Middle frontal gyrus (tissue), 1 donor: ENCODE results near the gene SPATA24.
"Not testable (repeated sequence)": the region's sequence is repeated elsewhere in the genome, so short reads cannot be mapped to it uniquely, and the experiment has no call there.

Source experiments
- DNase-seq: peaks from one replicate; pipeline ENCODE4 v3.0.0-alpha.2; 2015; ENCODE audit warnings: low spot score; ENCODE audit errors: extremely low spot score

Gene SPATA24, protein sequence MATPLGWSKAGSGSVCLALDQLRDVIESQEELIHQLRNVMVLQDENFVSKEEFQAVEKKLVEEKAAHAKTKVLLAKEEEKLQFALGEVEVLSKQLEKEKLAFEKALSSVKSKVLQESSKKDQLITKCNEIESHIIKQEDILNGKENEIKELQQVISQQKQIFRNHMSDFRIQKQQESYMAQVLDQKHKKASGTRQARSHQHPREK

DNA sequence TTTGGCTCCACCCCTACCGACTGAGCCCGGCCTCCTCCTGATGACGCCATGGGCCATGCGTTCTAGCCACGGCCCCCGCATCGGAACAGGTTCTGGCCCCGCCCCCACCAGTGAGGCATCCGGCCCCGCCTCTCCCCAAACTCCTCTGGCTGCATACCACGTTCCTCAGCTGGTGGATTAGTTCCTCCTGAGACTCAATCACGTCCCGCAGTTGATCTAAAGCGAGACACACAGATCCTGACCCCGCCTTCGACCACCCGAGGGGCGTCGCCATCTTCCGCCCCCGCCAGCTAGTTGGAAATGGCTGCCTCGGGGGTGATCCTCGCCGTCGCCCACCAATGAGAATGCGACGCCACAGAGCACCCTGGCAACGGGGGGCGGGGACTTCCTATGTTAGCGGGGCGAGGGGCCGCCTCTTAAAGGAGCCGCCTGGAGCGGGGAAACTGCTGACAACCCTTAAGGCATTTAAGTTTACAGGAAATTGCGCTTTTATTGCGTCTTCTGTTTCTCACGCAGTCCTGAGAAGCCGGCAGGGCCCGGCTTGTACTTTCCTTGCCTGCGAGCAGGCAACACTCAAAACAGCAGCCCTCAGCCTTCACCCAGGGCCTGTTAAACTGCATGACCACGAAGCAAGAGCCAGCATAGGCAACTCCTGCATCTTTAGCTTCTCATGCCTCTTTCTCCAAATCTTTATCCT is at the start of gene SPATA24:
Gene SPATA24, minus strand, starts transcription at position 303 of the 697 bp plus-strand sequence. Its CDS starts 29 bp downstream, at position 274.
- DNase-seq: peak; percentile 95

DNA sequence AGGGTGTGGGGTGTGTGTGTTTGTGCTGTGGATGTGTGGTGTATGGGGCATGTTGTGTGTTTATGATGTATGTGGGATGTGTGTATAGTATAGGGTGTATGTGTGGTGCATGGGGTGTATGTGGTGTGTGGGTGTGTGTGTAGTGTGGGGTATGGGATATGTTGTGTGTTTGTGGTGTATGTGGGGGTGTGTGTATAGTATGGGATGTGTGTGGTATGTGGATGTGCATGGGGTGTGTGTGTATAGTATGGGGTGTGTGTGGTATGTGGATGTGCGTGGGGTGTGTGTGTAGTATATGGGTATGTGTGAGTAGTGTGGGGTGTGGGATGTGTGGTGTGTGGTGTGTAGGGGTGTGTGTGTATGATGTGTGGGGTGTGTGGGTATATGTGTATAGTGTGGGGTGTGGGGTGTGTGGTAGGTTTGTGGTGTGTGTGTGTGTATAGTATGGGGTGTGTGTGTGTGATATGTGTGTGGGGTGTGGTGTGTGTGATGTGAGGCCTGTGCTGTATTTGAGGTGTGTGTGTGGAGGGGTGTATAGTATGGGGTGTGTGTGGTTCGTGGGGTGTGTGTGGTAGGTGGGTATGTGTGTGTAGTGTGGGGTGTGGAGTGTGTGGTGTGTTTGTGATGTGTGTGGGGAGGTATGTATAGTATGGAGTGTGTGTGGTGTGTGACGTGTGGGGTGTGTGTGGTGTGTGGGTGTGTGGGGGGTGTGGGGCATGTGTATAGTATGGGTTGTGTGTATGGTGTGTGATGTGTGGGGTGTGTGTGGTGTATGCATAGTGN is 48.2 kb upstream of the SPATA24 start:
- no peak for DNase-seq

DNA sequence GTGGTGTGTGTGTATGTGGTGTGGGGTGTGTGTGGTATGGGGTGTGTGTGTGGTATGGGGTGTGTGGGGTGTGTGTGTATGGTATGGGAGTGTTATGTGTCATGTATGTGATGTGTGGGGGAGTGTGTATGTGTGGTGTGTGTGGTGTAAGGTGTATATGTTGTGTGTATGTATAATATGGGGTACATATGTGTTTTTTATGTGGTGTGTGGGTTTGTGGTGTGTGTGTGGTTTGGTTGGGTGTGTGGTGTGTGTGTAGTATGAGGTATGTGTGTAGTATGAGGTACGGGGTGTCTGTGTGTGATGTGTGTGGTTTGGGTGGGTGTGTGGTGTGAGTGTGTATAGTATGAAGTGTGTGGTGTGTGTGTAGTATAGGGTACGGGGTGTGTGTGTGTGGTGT is 47.3 kb upstream of the SPATA24 start:
- no peak for DNase-seq

DNA sequence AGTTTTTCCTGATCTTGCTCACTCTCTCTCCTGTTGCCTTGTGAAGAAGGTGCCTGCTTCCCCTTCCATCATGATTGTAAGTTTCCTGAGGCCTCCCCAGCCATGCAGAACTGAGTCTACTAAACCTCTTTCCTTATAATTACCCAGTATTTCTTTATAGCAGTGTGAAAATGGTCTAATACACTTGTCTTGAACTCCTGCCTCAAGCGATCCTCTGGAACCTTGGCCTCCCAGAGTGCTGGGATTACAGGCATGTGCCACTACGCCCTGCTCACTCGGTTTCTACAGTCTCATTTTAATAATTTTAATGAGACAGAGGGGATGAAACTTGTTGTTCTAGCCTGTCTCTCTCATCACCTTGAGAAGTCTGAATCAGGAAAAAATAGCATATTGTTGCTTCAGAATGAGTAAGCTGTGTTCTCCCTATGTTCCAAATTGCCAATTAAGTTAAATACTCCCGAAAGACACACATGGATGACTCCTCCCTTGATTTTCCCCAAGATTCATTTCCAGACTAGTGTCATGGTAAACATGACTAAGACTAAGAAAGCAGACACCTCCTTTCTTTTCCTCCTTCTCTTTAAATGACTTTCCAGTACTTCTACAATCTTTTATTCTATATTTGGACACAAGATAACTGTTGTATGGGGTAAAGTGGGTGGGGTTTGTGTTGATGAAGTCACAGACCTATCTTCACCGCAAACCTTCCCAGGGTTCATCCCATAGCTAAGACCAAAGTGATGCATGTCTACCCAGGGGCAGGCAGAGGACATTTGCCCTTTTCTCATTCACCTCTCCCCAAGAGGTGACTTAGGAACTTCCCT is 43.3 kb upstream of the SPATA24 start:
- no peak for DNase-seq

DNA sequence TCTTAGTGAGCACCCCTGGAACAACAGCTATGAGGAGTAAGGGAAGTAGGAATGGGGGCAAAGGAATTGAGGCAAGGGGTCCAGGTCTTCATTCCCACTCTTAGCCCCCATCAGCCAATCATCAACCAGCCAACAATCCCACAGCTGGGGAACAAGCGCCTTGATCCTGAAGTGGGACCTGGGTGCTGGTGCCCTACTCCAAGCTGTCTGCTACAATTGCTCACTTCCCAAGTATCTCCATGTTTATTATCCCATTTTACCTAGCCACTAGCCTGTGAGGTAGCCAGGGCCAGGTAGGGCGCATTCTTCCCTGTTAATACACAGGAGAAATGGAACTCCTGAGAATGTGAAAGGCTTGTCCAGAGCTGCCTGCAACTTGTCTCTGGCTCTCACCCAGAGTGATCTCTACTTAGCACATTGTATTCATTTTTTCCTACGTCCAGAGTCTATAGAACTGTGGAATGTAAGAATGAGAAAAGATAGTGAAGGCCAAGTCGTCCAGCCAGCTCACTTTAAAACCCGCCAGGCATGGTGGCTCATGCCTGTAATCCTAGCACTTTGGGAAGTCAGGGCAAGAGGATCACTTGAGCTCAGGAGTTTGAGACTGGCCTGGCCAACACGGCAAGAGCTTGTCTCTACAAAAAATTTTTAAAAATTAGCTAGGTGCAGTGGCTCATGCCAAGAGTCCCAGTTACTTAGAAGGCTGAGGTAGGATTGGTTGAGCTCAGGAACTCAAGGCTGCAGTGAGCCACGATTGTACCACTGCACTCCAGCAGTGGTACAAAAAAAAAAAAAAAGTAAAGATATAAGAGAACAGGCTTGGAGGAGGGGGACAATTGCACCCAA is 41.7 kb upstream of the SPATA24 start:
- DNase-seq: no peak

DNA sequence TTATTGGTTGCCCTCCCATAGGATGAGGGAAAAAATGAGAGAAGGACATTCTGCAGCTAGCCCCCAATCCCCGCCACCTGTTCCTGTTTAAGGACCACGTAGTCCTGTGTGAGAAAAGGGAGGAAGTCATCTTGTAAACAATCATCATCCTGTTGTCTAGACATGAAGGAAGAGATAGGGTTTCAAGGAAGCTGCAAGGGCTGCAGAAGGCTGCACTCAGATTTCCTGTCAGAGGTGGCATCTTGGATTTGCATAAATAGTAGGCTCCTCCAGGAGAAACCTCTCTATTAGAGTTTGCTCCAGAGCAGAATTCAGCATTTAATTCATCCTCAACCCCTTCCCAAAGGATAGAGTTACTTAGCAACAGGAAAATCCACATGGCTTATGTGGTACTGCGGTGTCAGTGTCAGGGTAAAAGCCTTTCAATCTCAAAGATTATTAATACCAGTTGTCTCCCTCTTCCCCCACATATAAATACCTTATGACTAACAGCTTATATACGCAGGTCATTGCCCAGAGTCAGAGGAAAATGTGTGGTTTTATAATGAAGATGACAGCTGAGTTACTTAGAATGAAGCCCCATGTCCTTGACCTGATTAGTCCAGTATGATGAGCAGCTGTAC is 40.1 kb upstream of the SPATA24 start:
- DNase-seq: no peak

DNA sequence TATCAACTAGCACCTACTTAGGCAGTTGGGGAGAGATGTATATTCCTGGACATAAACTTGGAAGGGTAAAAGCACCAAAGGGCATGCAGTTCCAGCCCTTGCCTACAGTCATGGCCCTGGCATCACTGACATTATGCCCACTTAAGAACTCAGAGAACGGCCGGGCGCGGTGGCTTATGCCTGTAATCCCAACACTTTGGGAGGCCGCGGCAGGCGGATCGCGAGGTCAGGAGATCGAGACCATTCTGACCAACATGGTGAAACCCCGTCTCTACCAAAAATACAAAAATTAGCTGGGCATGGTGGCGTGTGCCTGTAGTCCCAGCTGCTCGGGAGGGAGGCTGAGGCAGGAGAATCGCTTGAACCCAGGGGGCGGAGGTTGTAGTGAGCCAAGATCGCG is 36.5 kb upstream of the SPATA24 start:
- not testable (repeated sequence) for DNase-seq

DNA sequence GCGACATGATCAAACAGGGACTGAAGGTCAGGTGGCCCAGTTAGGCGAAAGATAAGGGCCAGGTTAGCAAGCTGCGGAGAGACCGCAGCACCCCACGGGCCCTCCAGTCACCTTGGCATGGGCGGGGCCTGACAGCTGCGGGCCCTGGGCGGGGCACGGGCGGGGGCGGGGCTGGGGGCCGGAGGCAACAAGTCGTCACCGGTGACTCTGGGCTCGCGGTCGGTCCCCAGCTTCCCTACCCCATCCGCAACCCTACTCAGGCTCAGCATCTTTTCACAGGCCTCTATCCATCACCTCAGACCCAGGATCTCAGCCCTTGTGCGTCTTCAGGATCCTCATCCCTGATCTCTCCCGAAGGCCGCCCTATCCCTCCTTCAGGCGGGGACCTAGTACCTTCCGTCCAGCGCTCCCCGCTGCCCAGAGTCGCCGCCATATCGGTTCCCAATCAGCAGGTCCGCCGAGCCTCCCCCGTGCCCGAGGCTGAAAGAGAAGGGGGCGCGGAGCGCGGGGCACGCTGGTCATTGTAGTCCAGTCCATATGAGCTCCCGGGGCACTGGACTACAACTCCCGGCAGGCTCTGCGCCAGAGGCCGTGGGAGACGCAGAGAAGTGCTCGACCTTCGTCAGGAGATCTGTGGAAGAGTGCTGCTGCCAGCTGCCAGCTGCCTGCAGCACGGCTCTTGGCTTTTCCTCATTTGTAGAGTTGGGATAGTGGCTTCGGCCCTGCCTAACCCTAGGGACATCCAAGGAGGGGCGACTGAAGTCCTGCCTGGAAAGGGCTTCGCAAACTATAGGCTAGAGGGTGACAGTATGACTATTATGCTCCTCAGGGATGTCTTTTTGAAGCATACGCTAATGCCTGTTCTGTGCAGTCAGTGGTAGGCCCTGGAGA is 35.4 kb upstream of the SPATA24 start, which contains the start of gene DNAJC18:
Gene DNAJC18, minus strand, starts transcription at position 513 of the 891 bp plus-strand sequence. Its CDS starts 80 bp downstream, at position 433.
- DNase-seq: peak; percentile 94

DNA sequence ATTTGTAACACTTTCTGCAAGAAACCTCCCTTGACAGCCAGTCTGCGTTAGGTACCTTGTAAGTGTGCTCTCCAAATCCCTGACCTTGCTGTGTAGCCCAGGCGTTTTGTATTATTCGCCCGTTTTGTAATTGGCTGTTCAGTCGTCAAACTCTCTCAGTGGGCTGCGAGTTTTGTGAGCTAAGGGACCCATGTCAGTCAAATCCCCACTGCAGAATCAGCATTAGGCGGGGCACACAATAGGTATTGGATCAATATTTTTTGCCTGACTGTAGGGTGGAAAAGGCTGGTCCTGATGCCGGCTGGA is 34.8 kb upstream of the SPATA24 start:
- no peak for DNase-seq

DNA sequence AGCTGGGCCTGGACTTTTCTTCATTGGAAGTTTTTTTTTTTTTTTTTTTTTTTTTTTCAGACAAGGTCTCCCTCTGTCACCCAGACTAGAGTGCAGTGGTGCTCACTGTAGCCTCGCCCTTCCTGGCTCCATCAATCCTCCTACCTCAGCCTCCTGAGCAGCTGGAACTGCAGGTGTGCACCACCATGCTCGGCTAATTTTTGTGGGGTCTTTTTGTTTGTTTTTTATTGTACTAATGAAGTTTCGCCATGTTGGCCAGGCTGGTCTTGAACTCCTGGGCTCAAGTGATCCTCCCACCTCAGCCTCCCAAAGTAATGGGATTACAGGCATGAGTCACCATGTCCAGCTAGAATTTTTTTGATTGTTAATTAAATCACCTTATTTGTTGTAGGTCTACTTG is 31.8 kb upstream of the SPATA24 start:
- DNase-seq: no peak

DNA sequence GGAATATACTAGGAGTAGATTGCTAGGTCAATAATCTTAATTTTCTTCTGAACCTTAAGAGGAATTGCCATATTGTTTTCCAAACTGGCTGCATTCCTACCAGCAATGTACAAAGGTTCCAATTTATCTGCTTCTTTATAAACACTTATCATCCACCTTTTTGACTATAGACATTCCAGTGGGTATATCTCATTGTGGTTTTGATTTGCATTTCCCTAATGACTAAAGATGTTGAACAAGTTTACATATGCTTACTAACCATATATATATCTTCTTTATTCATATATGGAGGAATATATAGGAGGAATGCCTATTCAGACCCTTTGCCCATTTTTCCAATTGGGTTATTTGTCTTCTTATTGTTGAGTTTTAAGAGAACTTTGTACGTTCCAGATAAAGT is 27.8 kb upstream of the SPATA24 start:
- no peak for DNase-seq

DNA sequence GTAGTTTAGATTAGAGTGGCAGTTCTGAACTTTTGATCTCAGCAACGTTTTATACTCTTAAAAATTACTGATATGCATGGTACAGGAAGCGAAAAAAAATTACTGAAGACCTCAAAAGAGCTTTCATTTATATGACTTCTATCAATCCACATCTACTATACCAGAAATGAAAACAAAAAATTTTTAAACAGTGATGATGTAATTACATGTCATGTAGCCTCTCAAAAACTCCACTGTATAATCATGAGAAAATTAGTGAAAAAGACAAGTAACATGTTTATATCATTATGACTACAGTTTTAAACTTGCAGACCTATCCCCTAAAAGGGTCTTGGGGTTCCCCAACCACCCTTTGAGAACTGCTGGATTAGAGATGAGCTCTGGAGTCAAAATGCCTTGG is 26.1 kb upstream of the SPATA24 start:
- DNase-seq: no peak

DNA sequence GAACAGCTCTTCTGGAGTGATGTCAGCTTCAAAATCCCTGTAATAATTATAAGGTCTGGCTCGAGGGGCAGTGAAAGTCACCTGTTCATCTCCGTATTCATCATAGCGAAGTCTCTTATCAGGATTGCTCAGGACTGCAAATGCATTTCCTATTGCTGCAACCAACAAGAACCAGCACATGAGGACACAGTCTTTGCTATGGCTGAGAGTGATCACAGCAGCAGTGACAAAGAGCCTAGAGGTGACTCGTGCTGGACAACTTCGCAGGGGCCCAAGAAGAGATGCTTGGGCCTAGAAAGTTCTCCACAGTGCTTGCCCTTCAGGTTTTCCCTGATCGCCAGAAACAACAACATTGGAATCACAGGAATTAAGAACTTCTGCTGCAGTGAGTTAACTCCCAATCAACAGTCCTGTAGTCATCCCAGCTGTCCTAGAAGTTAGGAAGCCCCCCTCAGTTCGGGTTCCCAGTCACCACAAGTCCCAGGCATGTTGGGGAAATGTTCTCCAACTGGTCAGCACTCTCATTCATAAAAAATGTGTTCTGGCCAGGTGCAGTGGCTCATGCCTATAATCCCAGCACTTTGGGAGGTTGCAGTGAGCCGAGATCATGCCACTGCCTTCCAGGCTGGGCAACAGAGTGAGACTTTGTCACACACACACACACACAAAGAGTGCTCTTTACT is 22.5 kb upstream of the SPATA24 start:
- no peak for DNase-seq

DNA sequence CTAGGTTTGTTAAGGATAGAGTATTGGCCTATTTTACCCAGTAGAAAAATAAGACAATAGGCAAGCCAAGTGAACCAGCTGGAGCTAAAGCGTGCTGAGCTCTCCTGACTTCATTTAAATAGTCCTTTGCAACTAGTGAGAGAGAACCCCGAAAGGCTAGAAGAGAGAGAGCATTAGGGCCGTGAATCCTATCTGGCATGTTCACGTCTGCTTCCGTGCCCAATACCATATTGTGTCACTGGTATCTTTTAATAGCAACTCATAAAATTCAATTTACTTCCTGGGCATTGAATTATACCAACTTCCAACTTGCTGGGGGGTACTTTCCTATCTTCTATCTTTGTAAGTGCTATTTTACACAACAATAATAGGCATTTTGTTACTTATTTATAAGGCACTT is 21.6 kb upstream of the SPATA24 start:
- no peak for DNase-seq

DNA sequence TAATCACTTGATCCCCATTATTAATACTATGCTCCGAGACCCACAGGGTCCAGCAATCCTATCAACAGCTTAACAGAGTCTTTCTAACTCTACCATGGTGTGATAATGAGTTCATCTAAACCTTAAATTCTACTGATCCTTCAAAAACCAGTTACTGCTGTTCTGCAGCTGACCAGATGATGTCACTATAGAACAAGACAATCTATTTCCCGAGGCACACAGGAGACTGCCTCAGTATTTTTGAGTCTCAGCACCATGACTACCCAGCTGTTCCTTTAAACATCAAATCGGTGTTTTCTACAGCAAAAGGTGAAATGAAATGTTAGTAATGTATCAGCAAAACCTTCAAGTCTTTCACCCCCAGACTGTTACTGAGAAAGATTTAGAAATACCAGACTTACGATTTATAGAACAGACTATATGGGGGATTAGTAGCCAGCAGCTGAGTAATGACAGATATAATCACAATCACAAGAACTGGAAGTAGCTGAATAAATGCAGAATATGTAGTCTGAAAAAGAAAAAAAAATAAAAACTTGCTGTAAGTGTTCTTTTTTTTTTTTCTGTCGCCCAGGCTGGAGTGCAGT is 18.5 kb upstream of the SPATA24 start:
- peak; percentile 61 for DNase-seq

DNA sequence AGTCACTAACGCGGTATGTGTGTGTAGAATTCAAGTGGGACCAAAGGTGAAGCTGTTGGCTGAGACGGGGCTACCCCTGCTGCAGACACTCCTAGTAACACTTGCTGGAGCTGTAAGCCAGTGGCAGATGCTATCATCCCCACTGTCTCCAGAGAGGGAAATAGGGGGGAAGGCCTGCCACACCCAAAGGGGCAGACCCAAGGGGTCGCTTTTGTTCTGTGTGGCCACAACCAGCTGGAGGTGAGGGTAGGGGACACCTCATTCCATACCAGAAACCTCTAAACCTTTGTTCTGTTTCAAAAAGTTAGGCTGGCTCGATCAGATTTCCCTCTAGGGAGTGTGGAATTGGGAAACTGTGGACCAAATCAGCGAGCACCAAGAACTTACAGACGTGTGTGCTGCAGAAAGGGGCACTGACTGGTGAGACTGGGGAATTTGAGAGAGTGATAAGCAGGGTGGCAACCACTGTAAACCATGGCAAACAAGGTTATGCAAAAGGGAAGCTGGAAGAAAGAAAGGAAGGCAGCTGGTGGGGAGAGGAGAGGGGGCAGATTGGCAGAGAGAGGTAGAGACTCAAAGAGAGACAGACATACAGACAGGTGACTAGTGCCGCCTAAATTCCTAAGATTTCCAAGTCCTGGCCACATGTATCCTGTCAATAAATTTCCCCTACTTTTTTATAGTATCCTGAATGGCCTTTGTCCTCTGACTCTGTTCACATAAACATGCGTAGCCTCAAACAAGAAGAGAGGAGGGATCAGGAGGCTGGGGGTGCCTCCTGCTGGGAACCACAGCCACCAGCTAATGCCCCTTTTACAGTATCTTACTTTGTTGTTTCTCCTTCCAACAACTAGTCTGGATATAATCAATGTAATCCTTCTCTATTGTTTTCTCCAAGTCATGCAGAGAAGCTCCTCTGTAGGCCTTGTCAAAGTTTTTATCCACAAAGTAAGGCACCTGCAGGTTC is 15.6 kb upstream of the SPATA24 start:
- DNase-seq: no peak

DNA sequence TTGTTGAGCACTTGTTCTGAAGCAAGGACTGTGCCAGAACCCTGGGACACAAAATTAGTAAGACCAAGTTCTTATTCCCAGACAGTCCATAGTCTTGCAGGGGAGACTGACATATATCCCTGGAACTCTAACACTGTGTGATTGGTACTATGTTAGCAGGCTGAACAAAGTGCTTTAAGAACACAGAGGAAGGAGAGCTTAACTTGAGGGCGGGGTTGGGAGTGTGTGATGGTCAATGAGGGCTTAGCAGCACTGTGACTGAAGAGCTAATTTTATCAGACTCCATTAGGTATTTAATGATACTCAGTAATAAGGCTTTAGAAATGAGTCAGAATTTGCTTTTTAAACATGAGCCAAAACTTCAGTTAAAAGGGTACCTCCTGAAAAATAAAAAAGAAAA is 14.9 kb upstream of the SPATA24 start:
- DNase-seq: no peak
